NCI-H2029 treated with DMSO at 0.1 percent for 48 hours (cell line): ENCODE results near the gene GTF2IRD1.

ENCODE experiments used
- DNase-seq: peaks from one replicate; lab custom pipeline; 2025; lab: John Stamatoyannopoulos, UW

The GTF2IRD1 gene

DNA sequence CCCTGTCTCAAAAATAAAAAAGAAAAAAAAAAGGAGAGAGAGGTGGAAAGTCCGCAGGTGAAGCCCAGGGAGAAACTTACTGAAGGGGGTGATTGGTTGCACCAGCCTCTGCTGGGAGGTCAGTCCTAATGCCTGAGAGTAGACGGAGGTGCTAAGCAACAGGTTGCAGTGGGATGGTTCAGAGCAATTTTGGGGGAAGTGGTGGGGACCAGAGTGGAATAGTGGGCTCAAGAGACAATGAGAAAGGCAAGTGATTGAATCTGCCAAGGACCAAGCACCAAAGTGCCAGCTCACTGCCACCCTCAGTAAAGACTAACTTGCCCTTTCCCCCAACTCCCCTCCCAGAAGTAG, 113.6 kb downstream of the GTF2IRD1 start:
- no peak for DNase-seq

DNA sequence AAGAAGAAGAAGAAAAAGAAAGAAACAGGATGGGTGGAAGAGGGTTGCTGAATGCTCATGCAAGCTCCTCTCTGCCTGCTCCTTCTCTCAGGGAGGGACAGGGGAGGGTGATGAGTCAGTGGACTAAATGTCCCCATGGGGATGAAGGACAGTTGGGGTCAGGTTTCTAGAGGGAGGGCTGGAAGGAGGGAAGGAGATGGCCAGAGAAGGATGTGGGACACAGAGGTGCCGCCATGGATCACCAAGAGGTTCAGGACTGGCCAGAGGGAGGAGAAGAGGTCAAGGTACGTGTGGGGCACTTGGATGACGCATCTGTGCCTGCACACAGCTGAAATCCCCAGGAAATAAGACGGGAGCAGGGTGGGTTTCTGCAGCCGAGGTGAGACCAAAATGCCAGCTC, 115.0 kb downstream of the GTF2IRD1 start:
- DNase-seq, result no peak

DNA sequence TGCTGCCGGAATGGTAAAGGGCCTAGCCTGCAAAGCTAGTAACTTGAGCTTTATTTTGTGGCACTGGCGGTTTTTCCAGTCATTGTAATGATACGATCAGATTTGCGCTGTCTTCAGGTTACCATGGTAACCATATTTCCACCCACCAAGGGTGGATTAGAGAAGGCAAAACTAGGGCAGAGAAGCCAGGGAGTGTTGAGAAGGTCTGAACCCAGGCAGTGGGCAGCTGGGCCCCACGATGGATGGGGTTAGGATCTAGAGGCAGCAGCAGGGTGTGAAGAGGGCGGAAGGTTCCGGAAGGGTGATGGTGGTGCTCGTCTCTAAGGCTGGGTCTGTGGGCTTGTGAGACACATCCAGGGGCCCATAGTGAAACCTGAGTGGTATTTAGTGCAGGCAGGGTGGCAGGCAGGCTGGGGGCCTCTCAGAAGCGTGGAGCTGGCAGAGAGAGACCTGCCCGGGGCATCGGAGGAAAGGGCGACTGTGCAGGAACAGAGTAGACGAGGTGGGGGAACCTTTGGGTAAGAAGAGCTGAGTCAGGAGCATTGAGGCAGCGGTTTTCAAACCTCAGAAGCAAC, 115.9 kb downstream of the GTF2IRD1 start:
- DNase-seq, result no peak

DNA sequence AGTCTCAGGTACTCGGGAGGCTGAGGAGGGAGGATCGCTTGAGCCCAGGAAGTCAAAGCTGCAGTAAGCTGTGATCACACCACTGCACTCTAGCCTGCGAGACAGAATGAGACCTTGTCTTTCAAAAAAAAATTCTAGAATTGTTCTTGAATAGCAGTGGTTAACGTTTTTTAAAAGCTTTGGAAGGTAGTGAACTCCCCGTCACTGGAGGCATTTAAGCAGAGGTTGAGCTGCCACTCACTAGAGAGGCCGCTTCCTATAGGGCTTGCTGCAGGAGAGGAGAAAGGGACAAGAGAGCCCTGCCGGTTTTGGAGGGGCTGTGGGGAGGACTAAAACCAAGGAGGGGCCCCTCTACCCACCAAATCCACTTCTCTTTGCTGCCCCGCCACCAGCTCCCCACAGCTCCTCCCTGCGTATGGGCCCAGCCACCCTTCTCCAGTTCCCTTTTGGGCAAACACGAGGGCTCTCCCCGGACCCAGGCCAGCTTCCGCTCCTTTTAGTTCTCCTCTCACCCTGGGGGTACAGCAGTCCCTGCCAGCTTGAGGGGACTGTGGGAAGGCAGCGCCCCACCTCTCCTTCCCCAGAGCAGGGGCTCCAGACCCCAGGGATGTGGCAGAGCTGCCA, 116.9 kb downstream of the GTF2IRD1 start:
- DNase-seq, result no peak

DNA sequence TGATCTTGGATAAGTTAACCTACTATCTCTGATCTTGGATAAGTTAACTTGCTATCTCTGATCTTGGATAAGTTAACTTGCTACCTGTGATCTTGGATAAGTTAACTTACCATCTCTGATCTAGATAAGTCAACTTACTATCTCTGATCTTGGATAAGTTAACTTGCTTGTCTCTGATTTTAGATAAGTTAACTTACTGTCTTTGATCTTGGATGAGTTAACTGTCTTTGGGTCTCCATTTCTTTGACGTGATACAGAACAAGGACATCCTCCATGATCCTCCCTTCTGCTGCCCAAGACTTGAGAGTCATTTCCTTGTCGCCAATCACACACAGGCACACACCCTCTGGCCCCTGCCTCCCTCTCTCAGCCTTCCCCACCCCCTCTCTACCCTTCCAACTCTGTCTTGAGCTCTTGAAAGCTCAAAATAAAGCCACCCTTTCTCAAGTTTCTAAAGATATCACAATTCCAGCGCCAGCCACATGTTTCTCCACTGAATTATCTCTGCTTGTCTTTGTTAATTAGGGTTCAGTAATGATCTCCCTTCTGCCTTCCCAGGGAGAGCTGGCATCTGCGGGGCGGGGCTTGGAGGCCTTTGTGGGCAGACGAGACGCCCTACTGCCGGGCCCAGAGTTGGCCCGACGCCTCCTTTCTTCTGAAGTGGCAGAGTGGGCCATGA, 118.7 kb downstream of the GTF2IRD1 start:
- no peak for DNase-seq

DNA sequence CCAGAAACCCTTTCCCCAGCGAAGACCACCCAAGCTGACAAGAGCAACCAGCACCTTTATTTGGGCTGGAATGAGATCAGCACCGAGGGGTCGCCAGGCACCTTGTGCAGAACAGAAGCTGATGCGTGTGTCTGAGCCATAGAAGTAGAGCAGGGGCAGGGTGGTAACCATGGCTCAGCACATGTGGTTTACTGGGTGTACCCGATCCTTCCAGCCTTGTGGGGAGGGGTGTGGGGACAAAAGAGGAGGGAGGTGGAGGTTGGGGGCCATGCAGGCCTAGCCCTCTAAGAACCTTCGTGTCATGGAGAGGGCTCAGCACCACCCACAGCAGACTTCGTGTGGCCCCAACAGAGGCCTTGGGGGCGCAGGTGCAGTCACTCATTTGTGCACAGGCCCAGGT, 119.8 kb downstream of the GTF2IRD1 start:
- DNase-seq, result no peak

DNA sequence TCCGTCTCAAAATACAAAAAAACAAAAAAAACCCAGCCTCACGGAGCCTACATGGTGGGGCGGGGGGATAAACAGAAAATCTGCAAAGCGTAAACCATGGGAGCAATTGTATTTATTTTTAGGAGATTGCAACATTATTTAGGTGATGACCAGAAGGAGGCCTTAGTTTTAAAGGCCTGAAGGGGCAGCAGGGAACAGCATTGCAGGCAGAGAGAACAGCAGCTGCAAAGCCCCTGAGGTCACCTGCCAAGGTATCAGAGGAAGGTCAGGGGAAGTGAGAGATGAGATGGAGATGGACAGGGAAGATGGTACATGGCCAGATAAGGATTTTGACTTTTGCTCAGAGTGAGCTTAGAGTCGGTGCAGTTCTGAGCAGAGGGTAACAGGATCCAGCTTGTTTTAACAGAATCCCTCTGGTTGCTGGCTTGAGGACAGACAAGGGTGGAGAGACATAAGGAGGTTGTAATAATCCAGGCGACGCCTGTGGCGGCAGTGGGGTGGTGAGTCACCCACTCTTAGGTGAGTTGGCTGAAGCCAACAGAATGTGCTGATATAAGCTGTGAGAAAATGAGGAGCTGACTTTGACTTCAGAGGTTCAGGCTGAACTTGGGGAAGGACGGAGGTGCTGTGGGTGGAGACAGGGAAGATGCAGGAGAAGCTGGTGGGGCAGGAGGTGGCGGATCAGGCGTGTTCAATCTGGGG, 121.5 kb downstream of the GTF2IRD1 start:
- no peak for DNase-seq

DNA sequence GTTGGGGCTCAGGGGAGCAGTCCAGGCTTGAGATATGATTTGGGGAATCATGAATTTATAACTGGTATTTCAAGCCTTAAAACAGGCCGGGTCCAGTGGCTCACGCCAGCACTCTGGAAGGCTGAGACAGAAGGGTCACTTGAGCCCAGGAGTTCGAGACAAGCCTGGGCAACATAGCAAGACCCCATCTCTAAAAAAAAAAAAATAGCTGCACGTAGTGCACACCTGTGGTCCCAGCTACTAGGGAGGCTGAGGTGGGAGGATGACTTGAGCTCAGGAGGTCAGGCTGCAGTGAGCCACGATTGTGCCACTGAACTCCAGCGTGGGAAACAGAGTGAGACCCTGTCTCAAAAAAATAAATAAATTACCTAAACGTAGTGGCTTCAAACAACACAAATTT, 122.1 kb downstream of the GTF2IRD1 start:
- DNase-seq, result no peak

DNA sequence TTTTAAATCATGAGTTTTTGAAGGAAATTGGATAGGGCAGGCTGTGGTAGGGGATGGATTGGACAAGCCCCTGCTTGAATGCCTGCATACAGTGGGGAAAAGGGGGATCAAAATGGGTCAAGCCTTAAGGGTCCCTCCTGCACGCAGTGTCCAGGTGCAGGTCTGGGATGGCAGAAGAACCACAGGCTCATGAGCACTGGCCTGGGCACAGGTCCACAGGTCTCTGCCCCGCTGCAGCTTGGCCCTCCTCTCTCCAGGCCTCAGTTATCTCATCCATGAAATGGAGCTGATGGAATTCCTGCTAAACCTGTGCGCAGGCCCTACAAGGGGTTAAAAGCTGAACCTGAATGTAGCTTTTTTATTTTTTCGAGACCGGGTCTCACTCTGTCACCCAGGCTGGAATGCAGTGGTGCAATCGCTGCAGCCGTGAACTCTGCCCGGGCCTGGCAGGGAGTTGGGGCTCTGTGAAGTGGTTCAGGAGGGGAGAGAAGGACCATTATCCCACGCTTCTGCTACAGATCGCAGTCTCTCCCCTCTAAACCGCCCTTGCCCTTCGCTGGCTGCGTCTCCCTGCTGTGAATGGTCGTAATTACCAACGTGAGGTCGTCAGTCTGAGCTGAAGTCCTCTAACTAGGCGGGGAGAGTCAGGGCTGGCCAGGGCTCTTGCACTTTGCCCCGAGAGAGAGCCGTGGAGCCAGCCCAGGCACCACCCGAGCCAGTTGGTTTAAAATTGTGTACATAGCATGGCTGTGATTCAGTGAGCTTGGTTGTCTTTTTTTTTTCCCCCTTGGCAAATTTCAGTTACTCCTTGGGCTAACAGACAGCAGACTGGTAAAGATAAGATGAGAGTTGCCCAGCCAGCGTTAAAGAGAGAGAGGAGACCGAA, 126.3 kb downstream of the GTF2IRD1 start:
- DNase-seq, result no peak

DNA sequence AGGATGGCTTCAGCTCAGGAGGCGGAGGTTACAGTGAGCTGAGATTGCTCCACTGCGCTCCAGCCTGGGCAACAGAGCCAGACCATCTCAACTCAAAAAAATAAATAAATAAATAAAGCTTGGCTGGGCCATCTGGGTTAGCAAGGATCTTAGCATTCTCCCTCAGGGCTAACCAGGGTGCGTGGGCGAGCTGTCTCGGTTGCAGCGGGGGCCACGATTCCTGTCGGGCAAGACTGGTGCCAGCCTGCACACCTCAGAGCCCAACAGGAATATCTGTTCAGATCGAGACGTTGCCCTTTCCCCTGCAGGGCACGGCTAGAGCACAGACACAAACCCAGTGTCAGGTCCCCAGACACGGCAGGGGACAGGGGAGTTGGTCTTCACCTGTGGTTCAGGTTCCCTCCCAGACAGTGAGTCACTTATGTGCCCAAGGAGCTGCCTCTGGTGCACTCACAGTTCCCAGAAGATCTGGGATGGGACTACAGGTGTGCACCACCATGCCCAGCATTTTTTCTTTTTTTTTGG, 128.3 kb downstream of the GTF2IRD1 start:
- DNase-seq, result no peak

DNA sequence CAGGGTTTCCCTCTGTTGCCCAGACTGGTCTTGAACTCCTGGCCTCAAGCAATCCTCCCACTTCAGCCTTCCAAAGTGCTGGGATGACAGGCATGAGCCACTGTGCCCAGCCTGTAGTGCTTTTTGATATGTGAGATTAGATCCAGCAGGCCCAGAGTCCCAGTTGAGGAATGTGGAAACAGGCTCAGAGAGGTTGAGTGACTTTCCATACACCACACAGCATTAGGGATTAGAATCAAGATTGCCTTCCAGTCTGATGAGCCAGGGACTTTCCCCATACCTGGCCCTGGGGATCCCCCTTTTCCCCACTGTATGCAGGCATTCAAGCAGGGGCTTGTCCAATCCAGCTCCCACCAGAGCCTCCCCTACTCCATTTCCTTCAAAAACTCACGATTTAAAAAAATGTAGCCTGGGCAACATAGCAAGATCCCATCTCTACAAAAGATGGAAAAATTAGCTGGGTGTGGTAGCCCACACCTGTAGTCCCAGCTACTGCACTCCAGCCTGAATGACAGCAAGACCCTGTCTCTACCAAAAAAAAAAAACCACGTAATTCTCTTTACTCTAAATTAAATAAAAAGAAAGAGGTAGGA, 128.8 kb downstream of the GTF2IRD1 start:
- no peak for DNase-seq

DNA sequence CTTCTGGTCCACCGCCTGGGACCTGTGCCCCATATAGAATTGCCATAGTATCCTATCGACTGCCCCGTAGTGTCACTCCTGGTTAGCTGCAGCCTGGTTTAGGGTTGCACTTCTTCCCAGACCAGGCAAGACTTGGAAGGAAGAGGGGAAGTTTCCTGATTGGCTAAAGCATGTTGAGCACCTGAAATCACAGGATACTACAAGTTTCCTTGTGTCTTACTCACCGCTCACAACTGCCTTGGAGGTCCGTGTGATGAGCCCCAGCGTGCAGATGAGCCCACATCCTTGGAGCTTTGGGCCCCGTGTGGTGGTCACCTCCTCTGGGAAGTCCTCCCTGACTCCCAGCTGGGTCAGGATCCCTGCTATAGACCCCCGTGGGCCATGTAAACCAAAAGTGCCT, 129.9 kb downstream of the GTF2IRD1 start:
- DNase-seq, result no peak

DNA sequence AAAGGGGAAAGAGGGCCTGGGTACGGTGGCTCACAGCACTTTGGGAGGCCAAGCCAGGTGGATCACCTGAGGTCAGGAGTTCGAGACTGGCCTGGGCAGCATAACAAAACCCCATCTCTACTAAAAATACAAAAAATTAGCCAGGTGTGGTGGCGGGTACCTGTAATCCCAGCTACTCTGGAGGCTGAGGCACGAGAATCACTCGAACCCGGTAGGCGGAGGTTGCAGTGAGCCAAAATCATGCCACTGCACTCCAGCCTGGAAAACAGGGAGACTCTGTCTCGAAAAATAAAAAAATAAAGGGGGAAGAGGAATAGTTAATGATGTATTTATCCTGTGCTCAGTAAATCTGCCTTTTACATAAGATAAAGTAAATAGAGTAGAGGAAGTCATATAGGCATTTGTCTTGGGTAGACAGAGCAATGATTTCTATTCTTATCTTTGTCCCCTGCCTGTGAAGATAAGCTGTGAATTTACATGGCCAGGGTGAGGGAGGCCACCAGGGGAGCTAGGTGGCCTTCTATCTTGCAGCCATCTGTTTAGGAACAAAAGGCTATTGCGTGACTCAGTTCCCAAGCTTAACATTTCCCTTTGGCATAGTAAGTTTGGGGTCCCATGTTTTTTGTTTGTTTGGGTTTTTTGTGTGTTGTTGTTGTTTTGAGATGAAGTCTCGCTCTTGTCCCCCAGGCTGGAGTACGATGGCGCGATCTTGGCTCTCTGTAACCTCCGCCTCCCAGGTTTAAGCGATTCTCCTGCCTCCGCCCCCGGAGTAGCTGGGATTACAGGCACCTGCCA, 130.7 kb downstream of the GTF2IRD1 start:
- DNase-seq, result no peak

DNA sequence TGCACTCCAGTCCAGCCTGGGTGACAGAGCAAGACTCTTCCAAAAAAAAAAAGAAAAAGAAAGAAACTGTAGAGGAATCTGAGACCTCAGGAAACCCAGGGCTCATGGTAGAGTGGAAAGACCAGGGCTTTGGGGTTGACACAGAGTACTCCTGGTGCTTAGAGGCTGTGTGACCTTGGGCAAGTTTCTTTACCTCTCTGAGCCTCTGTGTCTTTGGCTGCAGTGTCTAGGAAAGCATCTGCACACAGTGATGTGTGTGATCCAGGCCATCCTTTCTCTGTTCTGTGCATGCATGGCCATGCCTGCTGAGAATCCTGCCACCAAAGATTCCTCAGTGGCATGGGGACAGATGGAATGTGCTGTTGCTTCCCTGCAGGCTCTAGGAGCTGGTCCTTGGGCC, 132.1 kb downstream of the GTF2IRD1 start:
- no peak for DNase-seq

DNA sequence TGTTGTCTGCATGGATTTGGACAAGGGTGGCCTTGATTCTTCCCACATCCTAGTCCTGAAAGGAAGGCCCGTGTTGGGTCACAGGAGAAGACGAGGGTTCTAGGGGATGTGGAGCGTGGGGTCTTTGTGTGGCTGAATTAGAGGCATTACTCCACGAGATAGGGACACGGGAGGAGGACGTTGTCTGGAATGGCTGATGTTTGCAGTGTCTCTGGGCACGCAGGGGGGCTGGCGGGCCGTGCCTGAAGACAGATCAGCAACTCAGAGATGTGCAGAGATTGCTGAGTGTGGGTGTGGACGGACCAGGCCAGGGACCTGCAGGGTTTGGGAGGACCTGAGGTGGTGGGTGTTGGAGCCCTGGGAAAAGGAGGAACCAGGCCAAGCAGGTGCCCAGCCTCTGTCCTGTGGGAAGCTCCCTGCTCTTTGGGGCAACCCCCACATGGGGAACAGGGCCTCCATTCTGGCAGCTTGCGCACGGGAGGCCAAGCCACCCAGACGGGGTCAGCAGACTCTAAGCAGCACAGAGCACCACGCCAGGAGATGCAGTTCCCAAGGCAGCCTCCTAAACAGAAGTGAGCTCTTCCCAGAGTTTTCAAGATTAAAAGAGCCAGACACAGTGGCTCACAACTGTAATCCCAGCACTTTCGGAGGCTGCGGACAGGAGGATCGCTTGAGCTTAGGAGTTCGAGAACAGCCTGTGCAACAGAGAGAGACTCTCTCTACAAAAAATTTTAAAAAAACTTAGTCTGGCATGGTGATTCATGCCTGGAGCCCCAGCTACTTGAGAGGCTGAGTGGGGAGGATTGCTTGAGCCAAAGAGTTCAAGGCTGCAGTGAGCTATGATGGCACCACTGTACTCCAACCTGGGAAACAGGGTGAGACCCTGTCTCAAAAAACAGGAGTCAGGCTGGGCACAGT, 132.8 kb downstream of the GTF2IRD1 start:
- DNase-seq, result no peak

DNA sequence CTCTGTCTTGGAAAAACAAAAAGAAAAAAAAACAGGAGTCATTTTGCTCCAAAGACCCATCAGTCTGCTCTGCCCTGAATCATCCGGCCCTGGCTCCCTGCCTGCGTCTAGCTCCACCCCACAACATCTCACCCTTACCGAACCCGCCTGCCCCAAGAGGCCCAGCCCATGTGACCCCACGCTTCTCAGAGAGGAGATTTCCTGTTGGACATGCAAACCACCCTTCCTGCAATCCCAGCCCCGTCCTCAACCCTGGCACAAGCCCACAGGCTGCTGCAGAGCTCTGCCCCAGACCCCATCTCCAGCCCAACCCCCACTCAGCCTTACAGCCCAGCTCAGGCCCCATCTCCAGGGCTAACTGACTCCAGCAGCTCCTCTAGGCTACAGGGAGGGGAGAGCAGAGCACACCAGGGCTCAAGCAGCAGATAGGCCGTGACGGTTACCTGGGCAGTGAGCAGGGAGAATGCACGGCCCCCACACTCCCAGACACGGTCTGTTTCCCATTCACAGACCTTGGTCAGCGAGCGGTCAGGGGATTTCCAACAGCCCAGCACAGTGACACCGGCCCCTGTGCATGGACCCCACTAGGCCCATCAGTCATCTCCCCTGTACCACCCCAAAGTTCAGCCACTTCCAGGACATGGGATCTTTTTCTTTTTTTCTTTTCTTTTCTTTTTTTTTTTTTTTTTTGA, 133.9 kb downstream of the GTF2IRD1 start:
- DNase-seq, result no peak

DNA sequence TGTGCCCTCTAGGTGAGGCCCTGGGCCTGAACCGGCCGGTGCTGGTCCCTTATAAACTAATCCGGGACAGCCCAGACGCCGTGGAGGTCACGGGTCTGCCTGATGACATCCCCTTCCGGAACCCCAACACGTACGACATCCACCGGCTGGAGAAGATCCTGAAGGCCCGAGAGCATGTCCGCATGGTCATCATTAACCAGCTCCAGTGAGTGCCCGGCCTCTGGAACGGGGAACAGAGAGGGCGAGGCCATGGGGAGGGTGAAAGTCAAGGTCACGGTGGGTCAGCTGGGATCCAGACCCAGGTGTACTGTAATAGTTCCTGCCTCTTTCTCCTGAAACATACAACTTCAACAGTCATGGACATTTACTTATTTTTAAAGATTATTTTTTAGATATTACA, 137.1 kb downstream of the GTF2IRD1 start:
- no peak for DNase-seq

DNA sequence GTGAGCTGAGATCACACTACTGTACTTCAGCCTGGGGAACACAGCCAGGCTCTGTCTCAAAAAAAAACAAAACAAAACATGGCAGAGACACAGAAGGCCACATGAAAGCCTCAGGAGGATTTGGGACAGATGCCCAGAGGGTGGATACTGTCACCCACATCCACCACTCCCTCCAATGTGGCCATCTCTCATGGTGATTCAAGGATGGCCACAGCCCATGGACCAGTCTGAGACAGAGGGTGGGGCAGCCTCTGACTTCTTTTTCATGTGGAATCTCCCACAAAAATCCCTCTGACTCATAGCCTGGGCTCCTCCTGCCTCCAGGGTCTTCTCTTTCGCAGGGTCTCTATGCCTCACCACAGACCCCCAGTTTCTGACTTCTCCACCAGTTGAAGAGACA, 144.9 kb downstream of the GTF2IRD1 start:
- no peak for DNase-seq

DNA sequence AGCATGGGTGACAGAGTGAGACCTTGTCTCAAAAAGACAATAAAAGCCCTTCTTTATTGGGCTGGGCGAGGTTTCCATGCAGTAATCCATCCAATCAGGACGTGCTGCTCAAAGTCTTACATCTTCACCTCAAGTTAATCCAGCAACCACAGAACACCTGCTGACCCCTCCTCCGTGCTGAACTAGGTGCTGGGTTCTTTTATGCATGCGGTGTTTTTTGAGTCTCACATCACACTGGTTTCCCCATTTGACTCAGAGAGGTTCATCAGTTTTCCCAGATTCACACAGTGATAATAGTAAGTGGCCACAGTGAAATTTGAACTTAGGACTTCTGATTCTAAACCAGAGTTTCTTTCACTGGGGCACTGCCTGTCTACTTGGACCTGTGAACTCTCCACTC, 145.5 kb downstream of the GTF2IRD1 start:
- DNase-seq, result no peak
